Measurements from ENCODE around the gene RHEB.

The RHEB gene

DNA sequence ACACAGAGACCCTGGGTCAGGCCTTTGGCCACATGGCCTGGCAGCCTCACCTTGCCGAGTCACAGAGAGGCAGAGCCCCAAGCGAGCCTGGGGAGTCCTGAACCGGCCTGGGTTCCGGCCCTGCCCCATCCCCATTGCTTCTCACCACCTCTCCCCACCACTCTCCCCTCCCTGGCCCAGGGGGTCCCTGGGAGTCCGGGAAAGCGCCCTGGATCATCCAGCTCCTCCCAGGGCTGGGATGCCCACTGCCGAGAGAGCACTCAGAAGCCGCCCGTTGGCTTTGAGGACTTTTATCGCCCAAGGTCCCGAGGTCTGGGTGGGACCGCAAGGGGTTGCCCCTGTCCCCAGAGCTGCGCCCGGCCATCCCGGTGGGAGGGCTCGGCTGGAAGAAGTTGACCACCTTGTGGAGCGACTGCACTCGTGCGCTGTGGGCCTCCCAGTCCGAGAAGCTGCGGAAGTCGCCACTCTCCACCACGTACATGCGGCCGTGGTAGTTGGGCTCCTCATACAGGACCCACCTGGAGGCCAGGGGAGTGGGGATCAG is 87.9 kb downstream of the RHEB start:
- no peak for DNase-seq (ENCODE audit: low spot score)

DNA sequence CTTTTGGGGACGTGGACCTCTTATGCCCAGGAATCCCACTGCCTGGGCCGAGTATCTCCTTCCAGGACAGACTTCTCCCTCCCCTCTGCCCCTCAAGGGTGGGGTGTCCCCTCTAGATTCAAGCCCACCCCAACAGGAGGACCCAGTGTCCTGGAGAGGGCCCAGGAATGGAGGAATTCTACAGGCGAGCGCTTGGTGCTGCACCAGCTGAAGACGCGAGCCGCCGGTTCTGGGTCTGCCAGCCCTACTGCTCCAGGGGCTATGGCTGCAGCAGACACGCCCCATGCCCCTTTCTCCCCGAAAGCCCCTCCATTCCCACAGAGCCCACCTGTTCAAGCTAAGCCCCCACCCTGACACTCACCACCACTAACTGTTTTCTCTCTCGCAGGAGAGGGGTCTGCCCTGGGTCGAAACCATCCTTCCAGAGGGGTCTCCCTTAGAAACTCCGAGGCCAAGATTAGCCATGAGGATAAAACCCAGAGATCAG is 88.4 kb downstream of the RHEB start:
- DNase-seq (ENCODE audit: low spot score) = no peak

DNA sequence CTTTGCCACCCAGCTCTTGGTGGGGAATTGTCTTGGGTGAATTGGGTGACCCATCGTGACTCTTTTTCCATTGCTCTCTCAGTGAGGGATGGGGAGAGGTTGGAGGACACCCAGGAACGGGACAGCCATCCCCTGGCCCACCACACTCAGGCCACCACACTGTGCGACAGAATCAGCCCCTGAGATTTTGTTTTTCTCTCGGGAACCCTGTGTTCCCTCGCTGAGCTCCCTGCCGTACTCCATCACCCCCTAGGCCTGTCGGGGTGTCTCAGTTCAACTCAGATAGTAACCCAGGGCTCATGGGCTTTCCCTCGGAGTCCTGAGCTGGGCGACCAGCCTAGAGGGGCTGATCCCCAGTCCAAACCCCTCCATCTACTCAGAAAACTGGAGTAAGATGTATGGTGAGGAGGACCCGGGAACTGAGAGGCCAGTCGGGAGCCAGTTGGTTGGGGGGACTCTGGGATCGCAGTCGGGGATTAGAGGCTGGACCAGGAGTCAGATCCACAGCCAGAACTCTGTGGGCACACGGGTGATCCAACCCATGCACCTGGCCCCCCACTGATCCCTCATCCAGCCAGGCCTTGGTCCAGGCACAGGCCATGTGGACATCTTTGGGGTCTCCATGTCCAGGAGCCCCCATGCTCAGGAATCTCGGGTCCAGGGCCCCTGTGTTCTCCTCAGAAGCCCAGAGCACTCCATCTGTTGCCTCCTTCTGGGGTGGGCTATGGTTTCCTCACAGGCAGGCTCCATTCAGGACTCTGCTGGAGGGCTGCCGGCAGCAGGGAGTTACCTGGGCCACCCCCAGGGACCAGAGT is 89.1 kb downstream of the RHEB start:
- DNase-seq (ENCODE audit: low spot score) = no peak

DNA sequence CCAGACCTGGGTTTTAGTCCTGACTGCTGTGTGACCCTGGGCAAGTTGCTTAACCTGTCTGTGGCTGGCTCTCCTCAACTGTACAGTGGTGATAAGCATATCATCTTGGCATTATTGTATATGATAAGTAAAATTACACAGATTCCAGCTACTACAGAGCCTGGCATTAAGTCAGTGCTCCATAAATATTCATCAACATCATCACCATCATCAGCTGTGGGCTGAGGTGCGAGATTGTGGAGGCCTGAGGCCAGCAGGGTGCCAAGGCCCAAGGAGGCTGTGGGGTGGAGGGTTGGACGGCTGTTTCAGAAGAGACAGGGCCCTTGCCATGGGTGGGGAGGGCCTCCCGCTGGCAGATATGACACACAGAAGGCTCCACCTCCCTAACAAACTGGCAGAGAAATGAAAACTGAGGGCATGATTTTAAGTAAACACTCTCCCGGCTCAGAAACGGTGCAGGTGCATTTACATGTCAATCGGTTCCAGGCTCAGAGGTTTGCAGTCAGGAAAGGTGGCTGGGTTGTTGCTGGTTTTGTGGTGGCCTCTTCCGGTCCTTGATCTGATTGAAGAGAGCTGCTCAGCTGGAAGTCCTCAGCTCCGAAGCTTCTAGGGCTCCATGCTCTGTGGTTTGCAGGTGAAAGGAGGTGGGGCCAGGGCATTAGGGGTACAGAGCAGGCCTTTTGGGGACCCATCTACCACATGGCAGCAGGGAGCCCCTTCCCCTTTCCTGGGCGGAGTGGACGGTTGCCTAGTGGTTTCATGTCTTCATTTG is 89.9 kb downstream of the RHEB start:
- no peak for DNase-seq (ENCODE audit: low spot score)

DNA sequence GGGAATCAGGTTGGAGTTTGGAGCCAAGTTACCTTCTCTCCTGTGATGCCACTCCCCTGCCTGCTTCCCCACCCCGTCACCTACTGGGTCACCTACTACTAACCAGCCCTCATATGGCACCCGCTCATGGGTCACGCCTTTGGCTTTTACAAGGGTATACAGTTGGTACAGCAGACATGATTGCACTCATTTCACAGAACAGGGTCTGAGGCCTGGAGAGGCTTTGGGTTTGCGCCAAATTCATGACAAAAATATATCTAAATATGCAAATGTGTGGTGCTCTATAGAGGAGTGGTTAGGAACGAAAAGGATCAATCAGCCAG is 90.5 kb downstream of the RHEB start:
- no peak for DNase-seq (ENCODE audit: low spot score)

DNA sequence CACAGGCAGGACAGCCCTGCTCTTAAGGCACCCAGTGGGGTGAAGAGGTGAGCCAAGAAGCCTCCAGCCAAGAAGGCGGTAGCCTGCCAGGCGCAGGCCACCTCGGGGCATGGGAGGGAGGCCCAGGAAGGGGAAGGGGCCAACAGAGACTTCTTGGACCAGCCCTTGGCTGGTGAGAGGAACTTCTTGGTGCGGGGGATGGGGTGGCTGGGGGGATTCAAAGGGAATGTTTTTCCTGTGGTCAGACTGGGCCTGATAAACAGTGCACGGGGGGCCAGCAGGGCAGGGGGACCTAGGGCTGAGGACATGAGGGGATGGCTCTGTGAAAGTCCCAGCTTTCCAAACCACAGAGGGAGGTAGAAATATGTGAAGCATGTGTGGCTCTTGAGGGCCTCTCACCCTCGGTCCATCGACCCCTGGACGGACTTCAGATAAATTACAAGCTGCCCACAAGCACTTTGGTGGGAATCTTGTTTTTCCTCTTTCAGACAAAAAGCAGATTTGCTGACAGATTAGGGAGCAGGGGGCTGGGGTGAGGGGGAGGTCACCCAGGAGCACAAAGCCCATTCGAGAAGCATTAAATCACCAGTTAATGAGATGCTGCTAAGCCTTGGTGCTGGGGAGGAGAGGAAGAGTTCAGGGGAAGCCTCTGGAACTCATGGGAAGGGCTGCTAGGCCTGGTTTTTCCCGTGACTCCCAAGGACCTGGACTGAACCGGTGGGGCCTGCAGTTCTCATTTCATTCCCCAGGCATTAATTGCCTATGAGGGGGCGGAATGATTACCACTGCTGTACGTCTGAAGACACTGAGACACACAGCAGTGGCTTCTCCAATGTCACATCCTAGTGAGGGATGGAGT is 91.1 kb downstream of the RHEB start:
- DNase-seq (ENCODE audit: low spot score) = no peak

DNA sequence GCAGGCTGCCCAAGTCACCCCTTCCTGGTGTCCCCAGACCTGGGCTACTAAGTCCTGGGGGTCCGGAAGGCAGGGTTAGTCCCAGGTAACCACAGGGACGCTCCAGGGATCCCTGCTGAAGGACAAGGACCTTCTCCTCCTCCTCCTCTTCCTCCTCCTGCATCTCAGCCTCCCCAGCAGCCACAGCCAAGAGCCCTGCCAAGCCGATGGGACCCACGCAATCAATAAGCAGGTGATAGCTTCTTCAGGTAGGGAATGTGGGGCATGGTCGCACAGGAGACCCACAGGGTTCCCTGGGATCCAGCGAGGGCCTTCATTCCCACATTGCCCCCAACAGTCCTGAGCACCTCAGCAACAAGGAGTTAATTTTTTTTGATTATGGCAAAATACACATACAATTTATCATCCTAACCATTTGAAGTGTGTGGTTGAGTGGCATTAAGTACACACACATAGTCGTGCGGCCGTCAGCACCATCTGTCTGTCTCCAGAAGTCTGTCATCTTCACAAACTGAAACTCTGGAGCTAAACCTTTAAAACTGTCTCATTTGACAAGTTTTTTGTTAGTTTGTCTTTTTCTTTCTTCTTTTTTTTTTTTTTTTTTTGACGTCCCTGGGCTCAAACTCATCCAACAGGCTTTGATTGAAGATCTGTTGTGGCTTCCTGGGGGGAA is 91.9 kb downstream of the RHEB start:
- no peak for DNase-seq (ENCODE audit: low spot score)

DNA sequence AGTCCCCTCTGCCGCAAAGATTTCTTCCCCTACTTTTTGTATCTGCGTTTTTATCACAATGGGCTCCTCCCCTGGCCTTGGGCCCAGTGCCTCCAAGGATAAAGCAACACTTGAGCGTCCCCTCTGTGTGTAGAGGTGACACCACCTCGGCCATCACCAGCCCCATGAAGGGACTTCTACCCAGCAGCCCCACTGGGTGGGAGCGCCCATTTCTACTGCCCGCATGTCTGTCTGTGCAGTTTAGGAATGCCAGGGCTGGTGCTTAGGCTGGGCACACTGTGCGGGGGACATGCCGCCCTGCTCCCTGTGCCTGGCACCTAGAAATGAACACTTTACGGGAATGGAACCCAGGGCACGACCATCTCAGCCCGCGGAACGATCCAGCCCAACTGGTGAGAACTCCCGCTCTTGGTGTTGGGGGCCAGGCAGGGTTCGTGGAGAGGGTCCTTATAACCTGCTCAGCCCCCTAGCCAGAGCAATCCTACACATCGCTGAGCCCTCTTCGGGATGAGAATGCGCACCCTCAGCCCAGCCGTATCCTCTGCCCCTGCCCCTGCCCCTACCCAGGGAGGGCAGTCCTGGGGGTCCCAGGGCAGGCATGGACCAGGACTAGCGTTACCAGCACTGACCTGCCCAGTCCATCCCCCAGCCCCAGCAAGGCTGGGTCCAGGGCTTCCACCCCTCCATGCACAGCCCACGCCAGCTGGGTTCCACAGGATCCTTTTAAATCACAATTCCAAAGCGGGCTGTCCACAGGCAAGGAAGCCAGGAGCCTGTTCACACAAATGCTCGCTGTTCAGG is 92.6 kb downstream of the RHEB start:
- DNase-seq (ENCODE audit: low spot score) = no peak

DNA sequence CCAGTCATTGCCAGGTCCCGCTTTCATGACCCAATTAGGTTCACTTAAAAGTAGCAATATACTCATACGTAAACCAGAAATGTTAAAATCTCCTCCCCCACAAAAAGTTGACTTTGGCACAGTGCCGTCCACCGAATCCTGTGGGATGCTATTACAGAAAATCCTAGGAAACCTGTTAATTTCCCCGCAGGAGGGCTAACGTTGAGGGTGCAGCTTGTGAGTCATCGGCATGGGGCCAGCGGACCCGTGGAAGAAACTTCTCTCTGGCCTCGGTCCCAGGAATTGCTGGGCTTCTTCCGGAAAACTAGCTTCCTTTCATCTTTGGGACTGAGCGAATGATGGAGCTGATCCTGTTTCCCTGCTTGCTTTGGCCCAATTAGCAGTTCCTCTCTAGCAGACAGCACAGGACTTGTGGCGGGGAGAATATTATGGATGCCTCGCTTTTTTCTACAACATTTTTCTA is 93.2 kb downstream of the RHEB start:
- no peak for DNase-seq (ENCODE audit: low spot score)

DNA sequence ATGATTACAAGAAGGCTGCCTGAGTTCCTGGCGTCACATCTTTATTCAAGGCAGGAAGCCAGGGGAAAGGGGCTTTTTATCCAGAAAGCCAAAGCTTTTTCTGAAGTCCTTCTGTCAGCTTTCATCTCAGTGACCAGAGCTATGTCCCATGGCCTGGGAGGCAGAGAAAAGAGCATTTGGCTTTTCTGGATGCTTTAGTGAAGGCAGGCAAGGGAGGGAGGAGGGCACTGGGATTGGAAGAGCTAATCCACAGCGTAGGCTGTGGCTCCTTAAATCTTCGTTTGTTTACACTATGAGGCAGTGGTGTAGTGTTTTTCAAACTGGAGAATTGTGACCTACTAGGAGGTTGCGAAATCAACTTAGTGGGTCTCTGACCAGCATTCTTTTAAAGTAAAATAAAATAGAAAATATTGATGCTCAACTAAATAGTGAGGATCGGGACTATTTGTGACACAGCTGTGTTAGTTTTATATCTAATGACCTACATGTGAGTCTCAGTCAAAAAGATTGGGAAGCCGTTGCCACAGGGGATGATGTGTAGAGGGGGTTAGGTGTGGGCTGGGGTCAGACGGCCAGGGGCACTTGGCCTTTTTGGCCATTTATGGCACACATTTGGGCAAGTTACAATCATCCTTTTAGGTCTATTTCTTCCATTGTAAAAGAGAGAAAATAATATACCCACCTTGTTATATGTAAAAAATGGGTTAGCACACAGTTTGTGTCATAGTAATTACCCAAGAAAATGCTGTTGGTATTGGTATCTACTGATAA is 93.8 kb downstream of the RHEB start:
- DNase-seq (ENCODE audit: low spot score) = no peak

DNA sequence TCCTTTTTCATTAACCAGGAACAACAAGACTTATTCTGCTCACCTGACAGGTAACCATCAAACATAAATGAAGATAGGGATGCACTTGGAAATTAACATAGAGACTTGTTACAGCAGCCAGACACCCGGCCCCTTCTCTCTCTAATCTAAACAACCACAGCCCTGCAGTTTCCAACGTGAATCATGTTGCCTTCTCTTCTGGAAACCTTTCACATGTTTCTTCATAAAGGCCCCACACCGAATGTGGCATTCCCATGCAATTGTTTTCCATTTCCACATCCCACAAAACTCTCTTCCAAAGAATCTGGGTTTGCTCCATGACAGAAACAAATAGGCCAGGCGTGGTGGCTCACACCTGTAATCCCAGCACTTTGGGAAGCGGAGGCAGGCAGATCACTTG is 94.9 kb downstream of the RHEB start:
- no peak for DNase-seq (ENCODE audit: low spot score)

DNA sequence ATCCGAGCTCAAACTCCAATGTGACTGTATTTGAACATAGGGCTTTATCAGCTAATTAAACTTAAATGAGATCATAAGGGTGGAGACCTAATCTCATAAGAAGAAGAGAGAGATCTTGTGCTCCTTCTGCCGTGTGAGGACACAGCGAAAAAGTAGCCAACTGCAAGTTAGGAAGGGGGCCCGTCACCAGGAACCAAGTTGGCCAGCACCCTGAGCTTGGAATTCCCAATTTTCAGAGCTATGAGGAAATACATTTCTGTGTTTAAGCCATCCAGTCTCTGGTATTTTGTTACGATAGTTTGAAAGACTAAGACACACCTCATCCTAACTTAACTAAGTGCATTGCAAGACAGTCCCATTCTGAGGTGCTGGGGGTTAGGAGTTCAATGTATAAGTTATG is 95.8 kb downstream of the RHEB start:
- no peak for DNase-seq (ENCODE audit: low spot score)

DNA sequence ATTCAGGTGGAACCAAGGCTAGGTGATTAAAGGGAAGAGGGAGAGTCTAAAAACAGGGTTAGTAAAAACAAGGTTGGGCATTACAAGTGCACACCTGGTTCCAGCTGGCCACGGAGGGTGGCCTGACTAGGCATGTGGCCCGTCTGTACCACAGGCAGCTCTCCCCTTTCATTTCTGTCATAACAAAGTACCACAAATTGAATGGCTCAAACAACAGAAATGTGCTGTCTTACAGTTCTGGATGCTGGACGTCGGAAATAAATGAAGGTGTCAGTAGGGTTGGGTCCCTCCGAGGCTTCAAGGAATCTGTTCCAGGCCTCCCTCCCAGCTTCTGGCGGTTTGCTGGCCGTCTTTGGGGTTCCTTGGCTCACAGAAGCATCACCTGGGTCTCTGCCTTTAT is 96.5 kb downstream of the RHEB start:
- DNase-seq (ENCODE audit: low spot score) = no peak

DNA sequence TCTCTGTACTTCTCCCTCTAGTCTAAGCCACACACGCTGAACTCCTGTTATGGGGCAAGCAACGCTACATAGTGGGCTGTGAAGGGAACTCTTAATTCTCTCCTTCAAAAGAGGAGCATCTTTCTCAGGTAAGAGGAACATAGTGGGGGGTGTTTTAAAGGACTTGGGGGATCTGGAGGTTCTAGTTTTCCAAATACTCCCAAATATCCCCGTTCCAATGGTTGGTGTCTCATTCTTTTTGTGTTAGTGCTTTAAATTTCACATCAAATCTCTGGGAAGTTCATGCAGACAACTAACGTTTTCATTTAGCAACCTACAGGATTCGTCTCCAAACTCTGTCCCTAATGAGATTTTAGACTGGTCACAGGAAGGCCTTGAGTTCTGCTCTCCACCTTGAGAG is 97.5 kb downstream of the RHEB start:
- DNase-seq (ENCODE audit: low spot score) = no peak

DNA sequence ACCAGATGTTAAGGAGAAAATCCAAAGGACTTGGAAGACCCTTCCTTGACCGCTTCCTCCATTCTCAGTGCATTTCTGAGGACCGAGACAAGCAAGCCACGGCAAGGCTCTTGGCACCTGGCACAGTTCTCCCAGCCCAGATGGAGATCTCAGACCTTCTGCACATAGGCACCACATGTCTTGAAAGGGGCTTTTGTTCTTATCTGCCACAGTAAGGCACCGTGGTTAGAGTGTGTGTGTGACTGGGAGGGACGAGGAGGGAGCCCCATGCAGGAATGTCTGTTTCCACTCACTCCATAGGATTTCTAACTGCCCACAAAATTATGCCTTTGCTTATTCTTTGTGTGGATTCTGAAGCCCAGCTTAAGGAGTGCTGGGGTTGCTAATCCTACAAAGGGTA is 99.6 kb downstream of the RHEB start:
- no peak for DNase-seq (ENCODE audit: low spot score)

DNA sequence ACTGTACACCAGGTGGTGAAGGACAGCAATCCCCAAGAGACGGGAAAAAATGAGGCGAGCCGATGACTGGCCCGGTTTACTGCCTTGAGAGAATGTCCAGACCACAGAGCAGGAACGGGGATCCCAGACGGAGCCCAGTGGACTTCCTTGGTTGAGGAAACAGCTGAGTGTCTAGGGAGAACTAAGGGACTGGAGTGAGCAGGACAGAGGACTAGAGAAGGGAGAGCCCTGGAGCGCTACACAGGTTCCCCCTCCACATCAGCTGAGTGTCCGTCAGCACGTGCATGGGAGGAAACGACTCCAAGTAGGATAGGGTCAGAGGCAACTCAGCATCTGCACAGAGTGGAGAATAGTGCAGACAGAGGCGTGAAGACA is 102.8 kb downstream of the RHEB start:
- DNase-seq (ENCODE audit: low spot score) = no peak

DNA sequence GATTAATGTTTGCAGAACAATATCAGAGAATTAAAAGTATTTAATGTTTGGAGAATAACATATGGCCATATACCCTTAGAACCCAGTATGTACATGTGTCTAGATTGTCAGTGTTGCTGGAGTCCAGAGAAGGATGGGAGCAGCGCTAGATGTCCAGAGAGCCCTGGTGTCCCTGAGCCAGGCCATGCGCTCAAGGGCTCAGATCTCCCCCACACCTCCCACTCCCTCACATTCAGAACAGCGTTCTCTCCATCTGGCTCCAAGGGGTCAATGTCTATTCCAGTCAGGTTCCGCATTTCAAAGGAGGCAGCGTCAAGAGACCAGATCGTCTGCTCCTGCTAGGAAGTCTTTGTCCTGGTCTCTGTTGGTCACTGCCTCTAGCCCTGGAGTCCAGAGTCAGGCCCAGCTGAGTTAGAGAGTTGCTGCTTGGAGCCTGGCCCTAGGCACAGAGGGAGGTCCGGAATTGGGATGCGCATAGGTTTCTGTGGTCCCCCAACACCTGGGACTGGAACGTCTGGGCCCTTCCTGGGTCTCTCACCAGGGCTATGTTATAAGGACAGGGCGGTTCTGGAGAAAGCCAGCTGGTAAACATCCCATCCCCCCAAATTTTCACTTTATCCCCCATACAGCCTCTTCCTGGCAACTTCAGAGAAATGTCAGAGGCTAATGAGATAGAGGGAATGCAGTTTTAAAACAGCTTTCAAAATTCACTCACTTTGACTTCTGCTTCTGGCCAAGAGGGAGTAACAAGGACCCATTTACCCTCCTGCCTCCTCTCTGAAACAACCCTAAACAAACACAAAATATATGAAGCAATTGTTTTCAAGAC is 103.4 kb downstream of the RHEB start:
- DNase-seq (ENCODE audit: low spot score) = no peak

Measured in hematopoietic multipotent progenitor cell treated with erythropoietin and hydrocortisone succinate and interleukin-3 and kit ligand, for 15 days (in vitro differentiated cells).